Endothelial cell of umbilical vein (primary cell): ENCODE results near the gene RAB17. TPM values are rescaled to one million over a fixed set of nuclear protein-coding genes. Genes with fewer than 3 reads are reported as not detected.

Experiments
- BruUV-seq: library from RNA; stranded (reverse); fragments of 400-500 nt; replicated peaks from 2 replicates; lab custom pipeline; 2021; lab: Mats Ljungman, UMichigan
- CTCF ChIA-PET: fragments of 300-600, 350-600 bp; sonication (Branson Sonifier 250); formaldehyde crosslinking; loops from one replicate; lab custom pipeline; 2021; ENCODE audit warnings: antibody characterized with exemption, inconsistent platforms; lab: Charles Lee
- POLR2A ChIA-PET: fragments of 300-600, 350-600 bp; sonication (Branson Sonifier 250); formaldehyde crosslinking; loops from one replicate; lab custom pipeline; 2021; ENCODE audit warnings: antibody characterized with exemption, inconsistent platforms; lab: Charles Lee
- DNase-seq: peaks from one replicate; pipeline ENCODE4 v3.0.0-alpha.2; 2011; ENCODE audit warnings: low read depth, low spot score
- FAIRE-seq: peaks from 2 replicates; lab custom pipeline; 2011; peaks lifted over from hg19 to GRCh38; lab: Jason Lieb, UNC
- H2AFZ ChIP-seq: 2 replicates; pipeline ENCODE4 v1.6.0; 2012; ENCODE audit warnings: low read depth, low read length, control low read depth, inconsistent platforms
- H3K27ac ChIP-seq: 2 replicates; pipeline ENCODE4 v1.5.1; 2011; ENCODE audit warnings: low read depth, mild to moderate bottlenecking, control low read depth, low read length, moderate library complexity; ENCODE audit not compliant: insufficient read depth
- H3K27me3 ChIP-seq, 2 experiments: 2 replicates each; pipeline versions ENCODE4 v1.6.0 to v1.6.1; 2011; ENCODE audit warnings: low read length in 2 of 2, mixed read lengths in 1 of 2; ENCODE audit not compliant: control insufficient read depth in 2 of 2, insufficient read depth in 2 of 2
- H3K36me3 ChIP-seq, 2 experiments: 2 replicates in 1 of 2; 3 replicates in 1 of 2; pipeline ENCODE4 v1.5.1; 2011; ENCODE audit warnings: low read length in 2 of 2, mild to moderate bottlenecking in 1 of 2, moderate library complexity in 1 of 2; ENCODE audit not compliant: control insufficient read depth in 2 of 2, insufficient read depth in 2 of 2; ENCODE audit errors: extremely low read depth in 1 of 2
- H3K4me1 ChIP-seq: 3 replicates; pipeline ENCODE4 v1.5.1; 2011; ENCODE audit warnings: mild to moderate bottlenecking, low read length; ENCODE audit not compliant: control insufficient read depth, insufficient read depth; ENCODE audit errors: extremely low read depth
- H3K4me2 ChIP-seq: 2 replicates; pipeline ENCODE4 v1.6.1; 2011; ENCODE audit warnings: low read length, control low read depth, mixed read lengths; ENCODE audit not compliant: insufficient read depth
- H3K4me3 ChIP-seq, 3 experiments: fragments of 200-600 bp in 1 of 3; sonication (generic), shearing (Covaris generic) in 1 of 3; replicated peaks in 1 of 3; 2 replicates each; pipeline ENCODE4 v1.5.1; 2011 to 2016; ENCODE audit warnings: control low read depth in 3 of 3, low read length in 3 of 3, mild to moderate bottlenecking in 2 of 3, inconsistent platforms in 1 of 3, low read depth in 1 of 3, moderate library complexity in 1 of 3; ENCODE audit not compliant: insufficient read depth in 1 of 3
- H3K79me2 ChIP-seq: 2 replicates; pipeline ENCODE4 v1.6.0; 2012; ENCODE audit warnings: low read length, inconsistent platforms; ENCODE audit not compliant: control insufficient read depth, insufficient read depth
- H3K9ac ChIP-seq: replicated peaks from 2 replicates; pipeline ENCODE3; 2011; ENCODE audit warnings: low read length, control low read depth; ENCODE audit not compliant: insufficient read depth; ENCODE audit errors: extremely low read depth
- H3K9me1 ChIP-seq: replicated peaks from 3 replicates; pipeline ENCODE4 v1.6.0; 2011; ENCODE audit warnings: mild to moderate bottlenecking, low read length; ENCODE audit not compliant: control insufficient read depth, insufficient read depth; ENCODE audit errors: extremely low read depth
- H3K9me3 ChIP-seq: replicated peaks from 2 replicates; pipeline ENCODE4 v1.5.1; 2012; ENCODE audit warnings: low read length, inconsistent platforms; ENCODE audit not compliant: control insufficient read depth, insufficient read depth
- H4K20me1 ChIP-seq: replicated peaks from 2 replicates; pipeline ENCODE3; 2011; ENCODE audit warnings: mild to moderate bottlenecking, low read length; ENCODE audit not compliant: control insufficient read depth, insufficient read depth; ENCODE audit errors: extremely low read depth
- EZH2 ChIP-seq: IDR thresholded peaks from 2 replicates; pipeline ENCODE4 v1.6.1; 2012; ENCODE audit warnings: borderline replicate concordance, low read depth, mild to moderate bottlenecking, moderate library complexity, low read length, inconsistent platforms; ENCODE audit not compliant: severe bottlenecking
- FOS ChIP-seq: IDR thresholded peaks from 2 replicates; pipeline ENCODE4 v1.6.1; 2011; ENCODE audit warnings: mild to moderate bottlenecking, low read length, moderate library complexity, borderline replicate concordance; ENCODE audit not compliant: insufficient read depth
- GATA2 ChIP-seq: IDR thresholded peaks from 2 replicates; pipeline ENCODE4 v1.7.0; 2011; ENCODE audit warnings: low read depth, mild to moderate bottlenecking, moderate library complexity, mixed read lengths, low read length; ENCODE audit not compliant: insufficient read length, insufficient read depth
- JUN ChIP-seq: IDR thresholded peaks from 2 replicates; pipeline ENCODE4 v1.6.1; 2011; ENCODE audit warnings: borderline replicate concordance, low read depth; ENCODE audit not compliant: insufficient read length, insufficient read depth
- MAX ChIP-seq: IDR thresholded peaks from 2 replicates; pipeline ENCODE4 v1.6.1; 2011; ENCODE audit not compliant: insufficient read depth, insufficient read length
- MYC ChIP-seq: IDR thresholded peaks from one replicate; pipeline ENCODE4 v1.6.1; 2011; ENCODE audit warnings: mild to moderate bottlenecking, low read depth, low read length
- POLR2A ChIP-seq: IDR thresholded peaks from 2 replicates; pipeline ENCODE4 v1.6.1; 2012; ENCODE audit warnings: low read depth, mild to moderate bottlenecking, control low read depth, low read length
- POLR2AphosphoS5 ChIP-seq: IDR thresholded peaks from 2 replicates; pipeline ENCODE4 v1.6.1; 2012; ENCODE audit warnings: low read depth, mild to moderate bottlenecking, control low read depth, low read length, moderate library complexity; ENCODE audit not compliant: insufficient read depth
- dilution Hi-C: fragments of 300-500 bp; cut with MboI; formaldehyde crosslinking; loops from one replicate; pipeline ENCODE4 v1.15.0; 2019; ENCODE audit warnings: low sequenced_read_pairs; ENCODE audit not compliant: extremely low pct_ligation_motif_present
- intact Hi-C: fragments of 100-400 bp; cut with micrococcal nuclease; formaldehyde crosslinking; loops from one replicate; pipeline ENCODE4 v1.10.0; 2022
- polyA plus RNA-seq, 4 experiments: library from polyadenylated mRNA; depleted of rRNA in 3 of 4; stranded (reverse) in 3 of 4; unstranded in 1 of 4; fragments of >200 nt; gene quantifications; 2 replicates each; pipeline versions ENCODE4 v1.2.1 to v1.2.3, GENCODE V29; 2011 to 2012; ENCODE audit warnings: missing spikeins in 1 of 4
- total RNA-seq: library from RNA; stranded (reverse); gene quantifications from 2 replicates; pipeline ENCODE4 v1.2.3, GENCODE V29; 2021
- TF ChIP-seq, protein P1 (sequence below), 2 donors: IDR thresholded peaks; 1 replicate in 1 of 2; 2 replicates in 1 of 2; pipeline ENCODE4 v1.5.1; 2011; ENCODE audit warnings: low read length in 2 of 2, mild to moderate bottlenecking in 2 of 2, moderate library complexity in 2 of 2, control low read depth in 1 of 2, inconsistent platforms in 1 of 2, low read depth in 1 of 2; ENCODE audit not compliant: insufficient read depth in 1 of 2; ENCODE audit errors: extremely low read depth in 1 of 2

RAB17 gene
- total and polyA plus RNA-seq, 2 donors (not counting 3 experiments of a cell fraction or from before 2014, with no cell fraction given): 0.41 to 0.77 TPM

DNA sequence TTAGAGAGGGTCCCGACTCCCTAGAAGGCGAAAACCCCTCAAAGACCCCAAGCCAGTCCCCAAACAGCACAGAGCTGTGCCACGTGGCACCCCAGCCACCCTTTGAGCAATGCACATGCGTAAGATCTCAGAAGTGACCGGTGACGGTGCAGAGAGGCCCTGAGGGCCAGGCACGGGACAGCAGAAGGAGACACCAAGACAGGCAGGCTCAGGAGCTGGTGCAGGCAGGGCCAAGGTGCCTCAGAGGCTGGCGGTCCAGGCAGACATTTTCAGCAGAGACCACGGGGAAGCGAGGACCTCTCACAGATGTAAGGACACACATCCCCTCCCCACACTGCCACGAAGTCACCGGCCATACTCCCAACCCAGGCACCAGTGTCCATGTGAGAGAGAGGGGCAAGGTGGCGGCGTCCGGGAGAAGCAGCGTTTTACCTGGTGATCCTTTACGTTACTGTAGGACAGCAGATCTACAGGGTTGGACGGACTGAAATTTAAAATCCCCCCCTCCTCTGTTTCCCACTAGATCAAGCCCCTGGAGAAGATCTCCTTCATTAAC lies 2.0 kb upstream of the RAB17 start:
- POLR2A ChIA-PET: no interaction called here
- no peaks in the 10 kb centered on the region for H3K79me2 ChIP-seq
- H3K4me3 ChIP-seq: no peak overlapping the region
- CTCF ChIA-PET: interaction anchor here (1.0 to 1.4 kb wide), 2 partner anchors 21 to 153 kb away, joined by 3 to 5 read pairs; no protein-coding TSS in a partner anchor
- no peaks in the 10 kb centered on the region for H3K4me1 ChIP-seq
- no peak overlapping the region for H3K27ac ChIP-seq
- no peaks in the 10 kb centered on the region for H4K20me1 ChIP-seq
- peaks cover 0 to 2% of the 10 kb centered on the region in 2 experiments for H3K27me3 ChIP-seq
- no peak overlapping the region for H2AFZ ChIP-seq
- no peak for DNase-seq
- no TSS peak for BruUV-seq
- no peak for FAIRE-seq
- dilution Hi-C loops: no loop called here
- TF ChIP-seq EZH2 (no peak), POLR2AphosphoS5 (no peak), MYC (no peak), GATA2 (no peak), FOS (no peak), JUN (no peak), POLR2A (no peak), MAX (no peak)
- TF ChIP-seq, protein P1, sequence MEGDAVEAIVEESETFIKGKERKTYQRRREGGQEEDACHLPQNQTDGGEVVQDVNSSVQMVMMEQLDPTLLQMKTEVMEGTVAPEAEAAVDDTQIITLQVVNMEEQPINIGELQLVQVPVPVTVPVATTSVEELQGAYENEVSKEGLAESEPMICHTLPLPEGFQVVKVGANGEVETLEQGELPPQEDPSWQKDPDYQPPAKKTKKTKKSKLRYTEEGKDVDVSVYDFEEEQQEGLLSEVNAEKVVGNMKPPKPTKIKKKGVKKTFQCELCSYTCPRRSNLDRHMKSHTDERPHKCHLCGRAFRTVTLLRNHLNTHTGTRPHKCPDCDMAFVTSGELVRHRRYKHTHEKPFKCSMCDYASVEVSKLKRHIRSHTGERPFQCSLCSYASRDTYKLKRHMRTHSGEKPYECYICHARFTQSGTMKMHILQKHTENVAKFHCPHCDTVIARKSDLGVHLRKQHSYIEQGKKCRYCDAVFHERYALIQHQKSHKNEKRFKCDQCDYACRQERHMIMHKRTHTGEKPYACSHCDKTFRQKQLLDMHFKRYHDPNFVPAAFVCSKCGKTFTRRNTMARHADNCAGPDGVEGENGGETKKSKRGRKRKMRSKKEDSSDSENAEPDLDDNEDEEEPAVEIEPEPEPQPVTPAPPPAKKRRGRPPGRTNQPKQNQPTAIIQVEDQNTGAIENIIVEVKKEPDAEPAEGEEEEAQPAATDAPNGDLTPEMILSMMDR (IDR thresholded peaks at IDR 0.05; ENCODE audit: extremely low read depth in 1 of 2, insufficient read depth in 1 of 2, low read depth in 1 of 2, low read length in 2 of 2): no peak
- H3K9me1 ChIP-seq: no peaks in the 10 kb centered on the region
- intact Hi-C loops: no loop called here
- H3K36me3 ChIP-seq: no peaks in the 10 kb centered on the region
- no peak overlapping the region for H3K4me2 ChIP-seq
- H3K9me3 ChIP-seq: no peaks in the 10 kb centered on the region
- H3K9ac ChIP-seq: no peak overlapping the region
